HepG2 (cell line): ENCODE results near the gene HS3ST3B1. TPM values are rescaled to one million over a fixed set of nuclear protein-coding genes. Genes with fewer than 3 reads are reported as not detected.

Experiments
- FIP1L1 ChIP-seq: fragments of 200-400 bp; formaldehyde crosslinking; IDR thresholded peaks from 2 replicates; pipeline ENCODE4 v1.6.1; 2018; ENCODE audit warnings: low read depth, mild to moderate bottlenecking, low read length, moderate library complexity, borderline replicate concordance; ENCODE audit not compliant: insufficient read depth
- FOXA1 ChIP-seq, 2 experiments: fragments of 450-650 bp in 1 of 2; sonication (generic) in 1 of 2; formaldehyde crosslinking in 1 of 2; IDR thresholded peaks; 2 replicates each; pipeline versions ENCODE4 v1.4.0 to v1.6.1; 2016 to 2020; ENCODE audit warnings: missing genetic modification reagents in 1 of 2
- GABPA ChIP-seq, 2 experiments: IDR thresholded peaks; 2 replicates each; pipeline ENCODE4 v1.6.1; 2011 to 2016; ENCODE audit warnings: low read depth in 2 of 2, low read length in 1 of 2, missing biosample characterization in 1 of 2, missing genetic modification characterization in 1 of 2
- HIVEP1 ChIP-seq: sonication (generic); formaldehyde crosslinking; IDR thresholded peaks from 2 replicates; pipeline ENCODE4 v1.4.0; 2020; ENCODE audit warnings: mild to moderate bottlenecking, missing genetic modification reagents
- HOXA5 ChIP-seq: sonication (generic); formaldehyde crosslinking; IDR thresholded peaks from 2 replicates; pipeline ENCODE4 v1.4.0; 2020; ENCODE audit warnings: missing genetic modification reagents
- IRX3 ChIP-seq: sonication (generic); formaldehyde crosslinking; IDR thresholded peaks from 2 replicates; pipeline ENCODE4 v1.8.1; 2023; ENCODE audit warnings: mild to moderate bottlenecking, low read depth, missing genetic modification reagents, borderline replicate concordance
- ISL2 ChIP-seq: sonication (generic); formaldehyde crosslinking; IDR thresholded peaks from 2 replicates; pipeline ENCODE4 v1.5.0; 2020; ENCODE audit warnings: missing genetic modification reagents
- MED8 ChIP-seq: sonication (generic); formaldehyde crosslinking; IDR thresholded peaks from 2 replicates; pipeline ENCODE4 v1.8.1; 2023; ENCODE audit warnings: mild to moderate bottlenecking, missing genetic modification reagents; ENCODE audit not compliant: insufficient replicate concordance
- MTF2 ChIP-seq: sonication (generic); formaldehyde crosslinking; IDR thresholded peaks from 2 replicates; pipeline ENCODE4 v1.5.0; 2020; ENCODE audit warnings: missing genetic modification reagents, borderline replicate concordance
- NBN ChIP-seq: fragments of 450-650 bp; conservative IDR thresholded peaks from 2 replicates; pipeline ENCODE4 v1.6.1; 2017
- SYNCRIP ChIP-seq: fragments of 200-400 bp; formaldehyde crosslinking; IDR thresholded peaks from 2 replicates; pipeline ENCODE4 v1.6.1; 2018; ENCODE audit warnings: mild to moderate bottlenecking, low read depth, low read length; ENCODE audit not compliant: insufficient read depth
- ZBTB8A ChIP-seq: sonication (generic); formaldehyde crosslinking; IDR thresholded peaks from 2 replicates; pipeline ENCODE4 v1.4.0; 2020; ENCODE audit warnings: mild to moderate bottlenecking, low read depth, missing genetic modification reagents, borderline replicate concordance
- ZNF256 ChIP-seq: sonication (generic); formaldehyde crosslinking; conservative IDR thresholded peaks from 2 replicates; pipeline ENCODE4 v1.4.0; 2020; ENCODE audit warnings: missing genetic modification reagents
- ZNF350 ChIP-seq: sonication (generic); formaldehyde crosslinking; IDR thresholded peaks from 2 replicates; pipeline ENCODE4 v1.4.0; 2020; ENCODE audit warnings: mild to moderate bottlenecking, low read depth, missing genetic modification reagents, borderline replicate concordance
- ZNF460 ChIP-seq: sonication (generic); formaldehyde crosslinking; IDR thresholded peaks from 2 replicates; pipeline ENCODE4 v1.5.1; 2020; ENCODE audit warnings: missing genetic modification reagents, mild to moderate bottlenecking, borderline replicate concordance
- ZNF614 ChIP-seq: IDR thresholded peaks from 2 replicates; pipeline ENCODE4 v1.6.1; 2018; ENCODE audit warnings: missing biosample characterization, missing genetic modification reagents, inconsistent platforms, borderline replicate concordance
- polyA plus RNA-seq, 8 experiments: library from polyadenylated mRNA; depleted of rRNA in 3 of 8; stranded (reverse) in 7 of 8; unstranded in 1 of 8; fragments of >200 nt; fragmentation: Illumina TruSeq in 4 of 8; extraction: Trizol in 4 of 8; gene quantifications; 2 replicates each; pipeline versions ENCODE4 v1.2.1 to v1.2.3, GENCODE V29; 2011 to 2016; ENCODE audit warnings: low read depth in 4 of 8, missing spikeins in 1 of 8, mixed read lengths in 1 of 8; ENCODE audit not compliant: insufficient read depth in 1 of 8
- total RNA-seq, 5 experiments: library from RNA; depleted of rRNA; stranded (reverse); fragments of >200 nt; fragmentation: Illumina TruSeq; extraction: Trizol; gene quantifications; 2 replicates each; pipeline ENCODE4 v1.2.3, GENCODE V29; 2016; ENCODE audit warnings: low read depth in 1 of 5
- TF ChIP-seq, protein P1 (sequence below): sonication (generic); formaldehyde crosslinking; IDR thresholded peaks from 2 replicates; pipeline ENCODE4 v1.4.0; 2020; ENCODE audit warnings: mild to moderate bottlenecking, low read depth, missing genetic modification reagents
- TF ChIP-seq, protein P2 (sequence below): sonication (generic); formaldehyde crosslinking; IDR thresholded peaks from 2 replicates; pipeline ENCODE4 v1.4.0; 2020; ENCODE audit warnings: low read depth, mild to moderate bottlenecking, missing genetic modification reagents
- TF ChIP-seq, protein P3 (sequence below): sonication (generic); formaldehyde crosslinking; IDR thresholded peaks from 2 replicates; pipeline ENCODE4 v1.5.1; 2020; ENCODE audit warnings: mild to moderate bottlenecking, missing genetic modification reagents, moderate library complexity
- TF ChIP-seq, protein P4 (sequence below): sonication (generic); formaldehyde crosslinking; conservative IDR thresholded peaks from 2 replicates; pipeline ENCODE4 v1.8.0; 2022; ENCODE audit warnings: low read depth, missing genetic modification reagents

The HS3ST3B1 gene
- total and polyA plus RNA-seq, 2 of the 13 experiments (the other 11 are each of a cell fraction or from before 2014, with no cell fraction given): 15.7 to 39.5 TPM

DNA sequence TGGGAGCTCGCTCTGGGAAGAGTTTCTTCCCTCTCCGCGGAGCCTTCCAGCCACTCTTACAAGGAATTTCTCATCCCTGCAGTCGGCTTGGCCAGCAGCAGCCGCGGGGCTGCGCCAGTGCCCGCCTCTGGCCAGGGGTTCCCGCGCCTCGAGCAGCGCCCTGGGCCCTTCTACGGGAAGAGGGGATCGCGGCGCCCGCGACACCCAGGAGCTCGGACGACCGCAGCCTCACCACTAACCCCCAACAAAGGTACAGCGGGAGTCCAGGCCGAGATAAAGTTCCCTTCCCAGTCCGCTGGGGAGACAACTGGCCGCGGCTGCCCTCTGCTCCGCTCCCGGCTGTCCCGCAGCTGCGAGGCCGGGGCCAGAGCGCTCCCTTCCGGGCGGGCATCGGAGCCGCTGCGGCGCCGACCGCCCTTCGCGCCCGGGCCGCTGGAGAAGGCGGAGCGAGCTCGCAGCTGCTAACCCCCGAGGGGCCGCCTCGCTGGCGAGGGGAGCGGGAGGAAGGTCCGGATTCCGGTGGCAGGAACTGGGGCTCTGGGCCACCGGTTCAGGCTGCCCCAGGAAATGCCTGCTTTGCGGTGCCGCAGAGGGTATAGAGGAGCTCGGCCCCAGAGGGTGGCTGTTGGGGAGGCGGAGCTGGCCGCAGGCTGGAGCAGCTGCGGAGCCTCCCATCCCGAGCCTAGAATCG lies 3.6 kb upstream of the HS3ST3B1 start (continued):
- TF ChIP-seq, protein P1, sequence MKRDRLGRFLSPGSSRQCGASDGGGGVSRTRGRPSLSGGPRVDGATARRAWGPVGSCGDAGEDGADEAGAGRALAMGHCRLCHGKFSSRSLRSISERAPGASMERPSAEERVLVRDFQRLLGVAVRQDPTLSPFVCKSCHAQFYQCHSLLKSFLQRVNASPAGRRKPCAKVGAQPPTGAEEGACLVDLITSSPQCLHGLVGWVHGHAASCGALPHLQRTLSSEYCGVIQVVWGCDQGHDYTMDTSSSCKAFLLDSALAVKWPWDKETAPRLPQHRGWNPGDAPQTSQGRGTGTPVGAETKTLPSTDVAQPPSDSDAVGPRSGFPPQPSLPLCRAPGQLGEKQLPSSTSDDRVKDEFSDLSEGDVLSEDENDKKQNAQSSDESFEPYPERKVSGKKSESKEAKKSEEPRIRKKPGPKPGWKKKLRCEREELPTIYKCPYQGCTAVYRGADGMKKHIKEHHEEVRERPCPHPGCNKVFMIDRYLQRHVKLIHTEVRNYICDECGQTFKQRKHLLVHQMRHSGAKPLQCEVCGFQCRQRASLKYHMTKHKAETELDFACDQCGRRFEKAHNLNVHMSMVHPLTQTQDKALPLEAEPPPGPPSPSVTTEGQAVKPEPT (CRISPR knock-in tag): no peak
- TF ChIP-seq ZNF614 (0 out of 2 replicates have a peak, but pooled peaks have one; percentile 49), FOXA1 (IDR thresholded peaks at IDR 0.05) (no peak), FOXA1 (CRISPR knock-in tag; IDR thresholded peaks at IDR 0.05) (peak; percentile 41; the same call in 1 of the 2 replicates), MED8 (CRISPR knock-in tag) (no peak), SYNCRIP (no peak), ZBTB8A (CRISPR knock-in tag) (no peak), ZNF350 (CRISPR knock-in tag) (0 out of 2 replicates have a peak, but pooled peaks have one; percentile 41), FIP1L1 (0 out of 2 replicates have a peak, but pooled peaks have one; percentile 59), IRX3 (CRISPR knock-in tag) (no peak), HOXA5 (CRISPR knock-in tag) (peak; percentile 54; the same call in 1 of the 2 replicates), ISL2 (peak; percentile 33; the same call in 1 of the 2 replicates), HIVEP1 (0 out of 2 replicates have a peak, but pooled peaks have one; percentile 41), MTF2 (CRISPR knock-in tag) (peak; percentile 76; the same call in 1 of the 2 replicates), ZNF256 (CRISPR knock-in tag) (no peak), NBN (no peak), GABPA (IDR thresholded peaks at IDR 0.05; ENCODE audit: low read depth, low read length) (no peak), GABPA (CRISPR knock-in tag; IDR thresholded peaks at IDR 0.05; ENCODE audit: low read depth) (no peak), ZNF460 (CRISPR knock-in tag) (no peak)
- TF ChIP-seq, protein P2, sequence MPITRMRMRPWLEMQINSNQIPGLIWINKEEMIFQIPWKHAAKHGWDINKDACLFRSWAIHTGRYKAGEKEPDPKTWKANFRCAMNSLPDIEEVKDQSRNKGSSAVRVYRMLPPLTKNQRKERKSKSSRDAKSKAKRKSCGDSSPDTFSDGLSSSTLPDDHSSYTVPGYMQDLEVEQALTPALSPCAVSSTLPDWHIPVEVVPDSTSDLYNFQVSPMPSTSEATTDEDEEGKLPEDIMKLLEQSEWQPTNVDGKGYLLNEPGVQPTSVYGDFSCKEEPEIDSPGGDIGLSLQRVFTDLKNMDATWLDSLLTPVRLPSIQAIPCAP (CRISPR knock-in tag): no peak
- TF ChIP-seq, protein P3, sequence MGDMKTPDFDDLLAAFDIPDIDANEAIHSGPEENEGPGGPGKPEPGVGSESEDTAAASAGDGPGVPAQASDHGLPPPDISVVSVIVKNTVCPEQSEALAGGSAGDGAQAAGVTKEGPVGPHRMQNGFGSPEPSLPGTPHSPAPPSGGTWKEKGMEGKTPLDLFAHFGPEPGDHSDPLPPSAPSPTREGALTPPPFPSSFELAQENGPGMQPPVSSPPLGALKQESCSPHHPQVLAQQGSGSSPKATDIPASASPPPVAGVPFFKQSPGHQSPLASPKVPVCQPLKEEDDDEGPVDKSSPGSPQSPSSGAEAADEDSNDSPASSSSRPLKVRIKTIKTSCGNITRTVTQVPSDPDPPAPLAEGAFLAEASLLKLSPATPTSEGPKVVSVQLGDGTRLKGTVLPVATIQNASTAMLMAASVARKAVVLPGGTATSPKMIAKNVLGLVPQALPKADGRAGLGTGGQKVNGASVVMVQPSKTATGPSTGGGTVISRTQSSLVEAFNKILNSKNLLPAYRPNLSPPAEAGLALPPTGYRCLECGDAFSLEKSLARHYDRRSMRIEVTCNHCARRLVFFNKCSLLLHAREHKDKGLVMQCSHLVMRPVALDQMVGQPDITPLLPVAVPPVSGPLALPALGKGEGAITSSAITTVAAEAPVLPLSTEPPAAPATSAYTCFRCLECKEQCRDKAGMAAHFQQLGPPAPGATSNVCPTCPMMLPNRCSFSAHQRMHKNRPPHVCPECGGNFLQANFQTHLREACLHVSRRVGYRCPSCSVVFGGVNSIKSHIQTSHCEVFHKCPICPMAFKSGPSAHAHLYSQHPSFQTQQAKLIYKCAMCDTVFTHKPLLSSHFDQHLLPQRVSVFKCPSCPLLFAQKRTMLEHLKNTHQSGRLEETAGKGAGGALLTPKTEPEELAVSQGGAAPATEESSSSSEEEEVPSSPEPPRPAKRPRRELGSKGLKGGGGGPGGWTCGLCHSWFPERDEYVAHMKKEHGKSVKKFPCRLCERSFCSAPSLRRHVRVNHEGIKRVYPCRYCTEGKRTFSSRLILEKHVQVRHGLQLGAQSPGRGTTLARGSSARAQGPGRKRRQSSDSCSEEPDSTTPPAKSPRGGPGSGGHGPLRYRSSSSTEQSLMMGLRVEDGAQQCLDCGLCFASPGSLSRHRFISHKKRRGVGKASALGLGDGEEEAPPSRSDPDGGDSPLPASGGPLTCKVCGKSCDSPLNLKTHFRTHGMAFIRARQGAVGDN (CRISPR knock-in tag): peak; percentile 92
- TF ChIP-seq, protein P4, sequence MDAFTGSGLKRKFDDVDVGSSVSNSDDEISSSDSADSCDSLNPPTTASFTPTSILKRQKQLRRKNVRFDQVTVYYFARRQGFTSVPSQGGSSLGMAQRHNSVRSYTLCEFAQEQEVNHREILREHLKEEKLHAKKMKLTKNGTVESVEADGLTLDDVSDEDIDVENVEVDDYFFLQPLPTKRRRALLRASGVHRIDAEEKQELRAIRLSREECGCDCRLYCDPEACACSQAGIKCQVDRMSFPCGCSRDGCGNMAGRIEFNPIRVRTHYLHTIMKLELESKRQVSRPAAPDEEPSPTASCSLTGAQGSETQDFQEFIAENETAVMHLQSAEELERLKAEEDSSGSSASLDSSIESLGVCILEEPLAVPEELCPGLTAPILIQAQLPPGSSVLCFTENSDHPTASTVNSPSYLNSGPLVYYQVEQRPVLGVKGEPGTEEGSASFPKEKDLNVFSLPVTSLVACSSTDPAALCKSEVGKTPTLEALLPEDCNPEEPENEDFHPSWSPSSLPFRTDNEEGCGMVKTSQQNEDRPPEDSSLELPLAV (CRISPR knock-in tag): no peak
